Epithelial cell of esophagus (primary cell): ENCODE results near the gene CDC42EP5.

Source experiments
- DNase-seq: peaks from one replicate; pipeline ENCODE4 v3.0.0; 2010; ENCODE audit warnings: low read depth
- H3K4me3 ChIP-seq: 2 replicates; pipeline ENCODE4 v1.5.1; 2011; ENCODE audit warnings: mild to moderate bottlenecking, low read length, control low read depth
- TF ChIP-seq, protein P1 (sequence below): IDR thresholded peaks from 2 replicates; pipeline ENCODE4 v1.5.1; 2011; ENCODE audit warnings: low read depth, mild to moderate bottlenecking, low read length, control low read depth, inconsistent platforms; ENCODE audit not compliant: insufficient read depth; ENCODE audit errors: missing control alignments

CDC42EP5 gene

DNA sequence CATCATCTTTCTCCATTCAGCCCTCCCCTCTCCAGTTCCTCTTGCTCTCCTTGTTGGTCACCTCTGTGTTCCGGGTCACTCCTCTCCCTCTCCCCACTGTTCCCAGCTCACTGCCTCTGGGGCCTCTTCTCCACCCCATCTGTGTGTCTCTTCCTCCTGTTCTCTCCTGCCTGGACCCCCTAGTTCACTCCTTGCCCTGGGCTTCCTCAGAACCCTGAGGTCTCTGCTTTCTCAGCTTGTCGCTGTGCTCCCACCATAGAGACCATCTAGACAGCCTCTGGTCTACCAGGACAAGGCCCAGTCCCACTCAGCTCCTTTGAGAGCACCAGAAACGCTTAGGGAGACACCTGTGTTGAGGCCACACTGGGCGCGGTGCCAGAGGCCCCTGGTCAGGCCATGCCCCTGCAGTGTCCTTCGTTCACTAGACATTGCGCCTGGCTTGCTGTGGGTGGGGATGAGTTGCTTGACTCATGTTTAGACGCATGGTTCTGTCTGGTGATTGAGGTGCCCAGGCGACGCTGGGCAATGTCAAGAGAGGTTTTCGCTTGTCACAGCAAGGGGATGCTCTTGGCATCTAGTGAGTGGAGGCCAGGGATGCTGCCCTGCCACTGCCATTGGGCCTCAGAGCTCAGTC, 14.3 kb downstream of the CDC42EP5 start:
- no peak overlapping the region for H3K4me3 ChIP-seq
- TF ChIP-seq, protein P1, sequence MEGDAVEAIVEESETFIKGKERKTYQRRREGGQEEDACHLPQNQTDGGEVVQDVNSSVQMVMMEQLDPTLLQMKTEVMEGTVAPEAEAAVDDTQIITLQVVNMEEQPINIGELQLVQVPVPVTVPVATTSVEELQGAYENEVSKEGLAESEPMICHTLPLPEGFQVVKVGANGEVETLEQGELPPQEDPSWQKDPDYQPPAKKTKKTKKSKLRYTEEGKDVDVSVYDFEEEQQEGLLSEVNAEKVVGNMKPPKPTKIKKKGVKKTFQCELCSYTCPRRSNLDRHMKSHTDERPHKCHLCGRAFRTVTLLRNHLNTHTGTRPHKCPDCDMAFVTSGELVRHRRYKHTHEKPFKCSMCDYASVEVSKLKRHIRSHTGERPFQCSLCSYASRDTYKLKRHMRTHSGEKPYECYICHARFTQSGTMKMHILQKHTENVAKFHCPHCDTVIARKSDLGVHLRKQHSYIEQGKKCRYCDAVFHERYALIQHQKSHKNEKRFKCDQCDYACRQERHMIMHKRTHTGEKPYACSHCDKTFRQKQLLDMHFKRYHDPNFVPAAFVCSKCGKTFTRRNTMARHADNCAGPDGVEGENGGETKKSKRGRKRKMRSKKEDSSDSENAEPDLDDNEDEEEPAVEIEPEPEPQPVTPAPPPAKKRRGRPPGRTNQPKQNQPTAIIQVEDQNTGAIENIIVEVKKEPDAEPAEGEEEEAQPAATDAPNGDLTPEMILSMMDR: no peak
- no peak for DNase-seq

DNA sequence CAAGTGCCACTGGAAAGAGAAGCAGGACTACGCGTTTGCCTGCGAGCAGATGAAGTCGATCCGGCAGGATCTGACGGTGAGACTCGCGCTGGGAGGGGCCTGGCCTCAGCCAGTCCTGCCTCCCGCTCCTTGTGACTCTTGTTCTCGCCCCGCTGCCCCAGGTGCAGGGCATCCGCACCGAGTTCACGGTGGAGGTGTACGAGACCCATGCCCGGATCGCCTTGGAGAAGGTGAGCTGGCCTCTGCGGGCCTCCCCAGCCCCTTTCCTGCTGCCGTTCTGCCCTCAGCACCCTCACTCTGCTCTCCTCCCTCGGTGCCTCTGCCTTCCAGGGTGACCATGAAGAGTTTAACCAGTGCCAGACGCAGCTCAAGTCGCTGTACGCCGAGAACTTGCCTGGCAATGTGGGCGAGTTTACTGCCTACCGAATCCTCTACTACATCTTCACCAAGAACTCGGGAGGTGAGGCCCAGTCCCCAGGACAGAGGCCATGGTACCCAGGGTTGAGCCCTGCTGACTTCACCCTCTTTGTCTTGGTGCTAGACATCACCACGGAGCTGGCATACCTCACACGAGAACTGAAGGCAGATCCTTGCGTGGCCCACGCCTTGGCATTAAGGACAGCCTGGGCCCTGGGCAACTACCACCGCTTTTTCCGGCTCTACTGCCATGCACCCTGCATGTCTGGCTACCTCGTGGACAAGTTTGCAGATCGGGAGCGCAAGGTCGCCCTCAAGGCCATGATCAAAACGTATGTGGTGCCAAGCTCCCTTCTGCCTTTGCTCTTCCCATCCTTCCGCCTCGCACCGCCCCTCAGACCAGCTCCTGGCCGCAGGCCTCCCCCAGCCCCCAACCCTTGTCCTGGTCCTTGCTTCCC, 15.1 kb downstream of the CDC42EP5 start:
- no peak for DNase-seq
- no peak overlapping the region for H3K4me3 ChIP-seq
- TF ChIP-seq, protein P1: no peak

DNA sequence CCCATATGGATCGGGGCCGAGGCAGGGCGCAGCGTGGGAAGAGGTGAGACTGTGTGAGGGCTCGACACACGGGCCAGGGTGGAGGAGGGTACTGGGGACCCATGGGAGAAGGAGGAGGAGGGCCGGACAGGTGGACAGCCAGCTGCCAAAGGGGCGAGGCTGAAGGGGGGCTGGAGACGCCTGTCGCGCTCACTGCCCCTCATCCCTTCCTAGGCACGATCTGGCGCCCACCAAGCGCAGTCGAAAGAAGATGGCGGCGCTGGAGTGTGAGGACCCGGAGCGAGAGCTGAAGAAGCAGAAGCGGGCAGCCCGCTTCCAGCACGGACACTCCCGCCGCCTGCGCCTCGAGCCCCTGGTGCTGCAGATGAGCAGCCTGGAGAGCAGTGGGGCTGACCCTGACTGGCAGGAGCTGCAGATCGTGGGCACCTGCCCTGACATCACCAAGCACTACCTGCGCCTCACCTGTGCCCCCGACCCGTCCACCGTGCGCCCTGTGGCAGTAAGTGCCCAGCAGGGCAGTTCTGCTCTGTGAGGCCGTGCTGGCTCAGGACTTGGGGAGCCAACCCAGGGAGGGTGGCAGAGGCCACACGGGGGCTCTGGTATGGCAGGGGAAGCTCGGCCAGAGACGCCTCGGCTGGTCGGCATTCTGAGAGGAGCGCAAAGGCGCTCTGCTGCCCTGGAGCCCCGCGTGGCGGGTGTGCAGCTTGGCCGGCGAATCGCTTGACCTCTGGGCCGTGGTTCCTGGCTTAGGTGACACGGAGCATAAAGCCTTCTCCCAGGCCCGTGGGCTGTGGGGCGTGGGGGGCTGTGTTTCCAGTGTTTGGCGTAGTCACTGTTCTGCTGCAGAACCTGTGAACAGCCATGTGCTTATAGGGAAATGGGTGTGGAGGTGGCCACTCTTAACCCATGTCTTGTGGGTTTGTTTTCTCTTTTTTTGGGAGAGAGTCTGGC, 16.4 kb downstream of the CDC42EP5 start:
- no peak for DNase-seq
- TF ChIP-seq, protein P1: no peak
- H3K4me3 ChIP-seq: no peak overlapping the region

DNA sequence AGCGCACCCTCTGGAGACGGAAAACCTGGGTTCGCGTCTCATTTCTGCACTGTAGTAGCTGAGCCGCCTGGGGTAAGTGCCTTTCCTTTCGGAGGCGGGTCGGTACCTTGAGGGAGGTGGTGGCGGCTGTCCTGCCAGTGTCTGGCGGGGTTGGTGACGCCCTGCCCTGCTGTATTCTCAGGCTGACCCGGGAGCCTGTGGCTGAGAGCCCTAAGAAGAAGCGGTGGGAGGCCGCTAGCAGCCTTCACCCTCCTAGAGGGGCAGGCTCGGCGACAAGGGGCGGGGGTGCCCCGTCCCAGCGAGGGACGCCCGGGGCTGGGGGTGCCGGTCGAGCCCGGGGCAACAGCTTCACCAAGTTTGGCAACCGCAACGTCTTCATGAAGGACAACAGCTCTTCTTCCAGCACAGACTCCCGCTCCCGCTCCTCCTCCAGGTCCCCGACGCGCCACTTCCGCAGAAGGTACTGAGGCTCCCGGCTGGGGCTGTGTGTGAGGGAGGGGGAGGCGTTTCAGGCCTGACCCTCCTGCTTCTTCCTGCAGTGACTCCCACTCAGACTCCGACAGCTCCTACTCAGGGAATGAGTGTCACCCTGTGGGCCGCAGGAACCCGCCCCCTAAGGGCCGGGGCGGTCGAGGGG, 17.2 kb downstream of the CDC42EP5 start:
- no peak for DNase-seq
- TF ChIP-seq, protein P1: no peak
- no peak overlapping the region for H3K4me3 ChIP-seq

DNA sequence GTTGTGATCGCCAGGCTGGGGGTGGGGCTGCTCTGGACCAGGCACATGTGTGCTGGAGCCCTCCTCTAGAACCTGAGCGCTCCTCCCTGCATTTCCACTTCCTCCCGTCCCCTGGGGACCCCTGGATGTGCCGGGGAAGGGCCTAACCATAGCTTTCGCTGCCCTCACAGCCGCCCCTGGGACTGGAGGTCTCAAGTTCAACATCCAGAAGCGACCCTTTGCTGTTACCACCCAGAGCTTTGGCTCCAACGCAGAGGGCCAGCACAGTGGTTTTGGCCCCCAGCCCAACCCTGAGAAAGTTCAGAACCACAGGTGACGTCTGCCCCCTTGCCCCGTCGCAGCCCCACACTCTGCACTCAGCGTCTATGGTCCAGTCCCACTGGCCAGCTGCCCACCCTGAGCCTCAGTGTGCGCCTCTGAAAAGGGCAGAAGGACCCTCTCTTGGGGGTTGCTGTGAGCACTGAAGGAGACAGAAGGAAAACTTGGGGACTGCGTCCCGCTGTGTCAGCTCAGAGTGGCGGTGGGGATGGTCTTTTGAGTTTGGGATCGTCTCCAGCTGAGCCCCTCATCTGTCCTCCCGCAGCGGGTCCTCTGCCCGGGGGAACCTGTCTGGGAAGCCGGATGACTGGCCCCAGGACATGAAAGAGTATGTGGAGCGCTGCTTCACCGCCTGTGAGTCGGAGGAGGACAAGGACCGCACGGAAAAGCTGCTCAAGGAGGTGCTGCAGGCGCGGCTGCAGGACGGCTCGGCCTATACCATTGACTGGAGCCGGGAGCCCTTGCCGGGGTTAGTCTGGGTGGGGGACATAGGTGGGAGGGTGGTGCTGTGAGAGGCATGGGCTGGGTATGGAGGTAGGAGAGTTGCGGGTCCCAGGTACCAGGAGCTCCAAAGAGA, 18.1 kb downstream of the CDC42EP5 start:
- no peak overlapping the region for H3K4me3 ChIP-seq
- no peak for DNase-seq
- TF ChIP-seq, protein P1: no peak
